Chondrocyte (in vitro differentiated cells): ENCODE data around the gene NECAP2. TPM values are rescaled to one million over a fixed set of nuclear protein-coding genes. Genes with fewer than 3 reads are reported as not detected.
"Not testable (repeated sequence)": the region's sequence is repeated elsewhere in the genome, so short reads cannot be mapped to it uniquely, and the experiment has no call there.

Experiments
- DNase-seq: peaks from one replicate; pipeline ENCODE4 v3.0.0; 2021; ENCODE audit warnings: mixed read lengths, low spot score
- H3K27ac Mint-ChIP-seq: one replicate; pipeline ENCODE4 v1.8.0; 2021; ENCODE audit warnings: mild to moderate bottlenecking, moderate library complexity, mixed read lengths; ENCODE audit not compliant: unreplicated experiment
- H3K27me3 Mint-ChIP-seq: 2 replicates; pipeline ENCODE4 v1.8.0; 2021; ENCODE audit warnings: low read depth, mixed read lengths
- H3K36me3 Mint-ChIP-seq: 2 replicates; pipeline ENCODE4 v1.8.0; 2021; ENCODE audit warnings: low read depth, mixed read lengths
- H3K4me1 Mint-ChIP-seq: 2 replicates; pipeline ENCODE4 v1.8.0; 2021; ENCODE audit warnings: low read depth, mild to moderate bottlenecking, mixed read lengths
- H3K4me3 Mint-ChIP-seq: one replicate; pipeline ENCODE4 v1.8.0; 2021; ENCODE audit warnings: mild to moderate bottlenecking, moderate library complexity, mixed read lengths; ENCODE audit not compliant: unreplicated experiment
- H3K9me3 Mint-ChIP-seq: 2 replicates; pipeline ENCODE4 v1.8.0; 2021; ENCODE audit warnings: low read depth, mixed read lengths
- CTCF ChIP-seq: fragments of 200-600 bp; sonication (generic); IDR thresholded peaks from 2 replicates; pipeline ENCODE4 v1.5.0; 2021; ENCODE audit warnings: antibody characterized with exemption, mild to moderate bottlenecking, moderate library complexity
- total RNA-seq: library from RNA; stranded (reverse); gene quantifications from 3 replicates; pipeline ENCODE4 v1.2.1, GENCODE V29; 2021

NECAP2 gene
- total RNA-seq, 1 donor from 2014 or later: 51.7 TPM

GRCh38 chr1:16468558-16468957 lies 28.0 kb downstream of the NECAP2 start:
- no peaks in the 10 kb centered on the region for H3K27me3 Mint-ChIP-seq
- DNase-seq: no peak
- H3K27ac Mint-ChIP-seq: no peak overlapping the region
- peaks cover 3% of the 10 kb centered on the region for H3K4me1 Mint-ChIP-seq
- peaks cover 20% of the 10 kb centered on the region for H3K36me3 Mint-ChIP-seq
- no peak for TF ChIP-seq CTCF
- H3K4me3 Mint-ChIP-seq: no peak overlapping the region
- H3K9me3 Mint-ChIP-seq: no peaks in the 10 kb centered on the region

GRCh38 chr1:16474166-16474800 lies 33.8 kb downstream of the NECAP2 start:
- H3K4me1 Mint-ChIP-seq: no peaks in the 10 kb centered on the region
- peaks cover 30% of the 10 kb centered on the region for H3K36me3 Mint-ChIP-seq
- H3K27ac Mint-ChIP-seq: no peak overlapping the region

GRCh38 chr1:16474891-16475290 lies 34.4 kb downstream of the NECAP2 start:
- H3K4me3 Mint-ChIP-seq, H3K27ac Mint-ChIP-seq, H3K9me3 Mint-ChIP-seq, H3K27me3 Mint-ChIP-seq, H3K4me1 Mint-ChIP-seq: not testable (repeated sequence)
- DNase-seq: peak; percentile 18
- peaks cover 30% of the 10 kb centered on the region for H3K36me3 Mint-ChIP-seq
- peak; percentile 24 for TF ChIP-seq CTCF

More at GRCh38 chr1:16474166-16474800, 33.8 kb downstream of the NECAP2 start:
- TF ChIP-seq CTCF: no peak
- H3K4me3 Mint-ChIP-seq: no peak overlapping the region
- H3K27me3 Mint-ChIP-seq: no peaks in the 10 kb centered on the region
- H3K9me3 Mint-ChIP-seq: no peaks in the 10 kb centered on the region
- peak; percentile 78 for DNase-seq

- H3K9me3 Mint-ChIP-seq, H3K4me3 Mint-ChIP-seq, H3K4me1 Mint-ChIP-seq, H3K27me3 Mint-ChIP-seq, H3K27ac Mint-ChIP-seq: not testable (repeated sequence)
- H3K36me3 Mint-ChIP-seq: peaks cover 31% of the 10 kb centered on the region
- peak; percentile 90 for DNase-seq
These were observed 35.5 kb downstream of the NECAP2 start for GRCh38 chr1:16475771-16476770.

GRCh38 chr1:16478091-16478490 lies 37.6 kb downstream of the NECAP2 start:
- peak; percentile 76 for DNase-seq
- no peak for TF ChIP-seq CTCF
- Mint-ChIP-seq H3K27ac (no peak overlapping the region), H3K9me3 (no peaks in the 10 kb centered on the region), H3K36me3 (peaks cover 26% of the 10 kb centered on the region), H3K4me1 (no peaks in the 10 kb centered on the region), H3K4me3 (no peak overlapping the region), H3K27me3 (no peaks in the 10 kb centered on the region)

DNA sequence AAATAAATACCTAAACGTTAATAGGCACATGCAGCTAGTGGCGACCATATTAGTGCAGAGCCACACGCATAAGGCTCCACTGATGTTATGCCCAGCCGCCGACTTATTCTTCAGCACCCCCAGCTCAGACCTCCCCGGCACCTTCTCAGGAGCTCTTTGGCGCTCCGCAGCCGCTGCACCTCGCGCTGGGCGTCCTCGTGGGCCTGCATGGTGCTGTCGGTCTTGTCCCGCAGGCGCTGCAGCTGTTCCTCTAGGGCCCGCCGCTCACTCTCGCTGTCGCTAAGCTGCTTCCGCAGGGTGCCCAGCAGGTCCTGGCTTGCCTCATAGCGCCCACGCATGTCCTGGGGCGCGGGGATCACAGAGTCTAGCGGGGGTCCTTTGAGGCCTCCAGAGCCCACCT lies 42.6 kb downstream of the NECAP2 start:
- peaks cover 12% of the 10 kb centered on the region for H3K36me3 Mint-ChIP-seq

GRCh38 chr1:16483639-16484500 lies 43.3 kb downstream of the NECAP2 start:
- DNase-seq: peak; percentile 78
- H3K9me3 Mint-ChIP-seq, H3K27me3 Mint-ChIP-seq, H3K27ac Mint-ChIP-seq, H3K4me1 Mint-ChIP-seq, H3K36me3 Mint-ChIP-seq, H3K4me3 Mint-ChIP-seq: not testable (repeated sequence)

More for the DNA sequence above, 42.6 kb downstream of the NECAP2 start:
- H3K27ac Mint-ChIP-seq, H3K27me3 Mint-ChIP-seq, H3K9me3 Mint-ChIP-seq, H3K4me1 Mint-ChIP-seq, H3K4me3 Mint-ChIP-seq: not testable (repeated sequence)
- DNase-seq: peak; percentile 80
